Smooth muscle cell (in vitro differentiated cells): Measurements from ENCODE around the gene LTBP1. TPM values are rescaled to one million over a fixed set of nuclear protein-coding genes. Genes with fewer than 3 reads are reported as not detected.

Experiments
- DNase-seq: peaks from one replicate; lab custom pipeline; 2025; ENCODE audit not compliant: unreplicated experiment; lab: John Stamatoyannopoulos, UW
- H2AFZ ChIP-seq: fragments of 200-600 bp; sonication (generic); 2 replicates; pipeline ENCODE4 v1.6.0; 2016; ENCODE audit warnings: antibody characterized with exemption, low read depth, mild to moderate bottlenecking
- H3F3A ChIP-seq: fragments of 200-600 bp; sonication (generic); 2 replicates; pipeline ENCODE4 v1.6.0; 2017; ENCODE audit warnings: antibody characterized with exemption, low read depth
- H3K27ac ChIP-seq: fragments of 200-600 bp; sonication (generic); 2 replicates; pipeline ENCODE4 v1.5.1; 2016; ENCODE audit warnings: low read depth, mild to moderate bottlenecking
- H3K27me3 ChIP-seq: fragments of 200-600 bp; sonication (generic); 2 replicates; pipeline ENCODE4 v1.6.1; 2016; ENCODE audit warnings: low read depth, mild to moderate bottlenecking
- H3K36me3 ChIP-seq: fragments of 200-600 bp; sonication (generic); 2 replicates; pipeline ENCODE4 v1.5.1; 2016; ENCODE audit warnings: low read depth
- H3K4me1 ChIP-seq: fragments of 200-600 bp; sonication (generic); 2 replicates; pipeline ENCODE4 v1.5.1; 2016; ENCODE audit warnings: low read depth
- H3K4me2 ChIP-seq: fragments of 200-600 bp; sonication (generic); 2 replicates; pipeline ENCODE4 v1.6.0; 2016; ENCODE audit warnings: mild to moderate bottlenecking
- H3K4me3 ChIP-seq: fragments of 200-600 bp; sonication (generic); 2 replicates; pipeline ENCODE4 v1.5.1; 2016; ENCODE audit warnings: mild to moderate bottlenecking
- H3K79me2 ChIP-seq: fragments of 200-600 bp; sonication (generic); 2 replicates; pipeline ENCODE4 v1.6.0; 2016; ENCODE audit warnings: low read depth, mild to moderate bottlenecking
- H3K9ac ChIP-seq: fragments of 200-600 bp; sonication (generic); 2 replicates; pipeline ENCODE4 v1.6.0; 2016; ENCODE audit warnings: low read depth
- H3K9me3 ChIP-seq: fragments of 200-600 bp; sonication (generic); replicated peaks from 2 replicates; pipeline ENCODE4 v1.5.1; 2016; ENCODE audit warnings: low read depth
- H4K20me1 ChIP-seq: fragments of 200-600 bp; sonication (generic); 2 replicates; pipeline ENCODE4 v1.6.0; 2016; ENCODE audit warnings: low read depth
- CTCF ChIP-seq: fragments of 200-600 bp; sonication (generic); IDR thresholded peaks from 2 replicates; pipeline ENCODE4 v1.5.1; 2017; ENCODE audit warnings: borderline replicate concordance, mild to moderate bottlenecking, antibody characterized with exemption; ENCODE audit not compliant: insufficient read depth, poor library complexity, severe bottlenecking
- WGBS: methylation state at CpG from one replicate; pipeline ENCODE4 v1.1.7; 2016; ENCODE audit warnings: low lambda C conversion rate; 5-methylcytosine and 5-hydroxymethylcytosine counted together
- polyA plus RNA-seq: library from polyadenylated mRNA; unstranded; fragments of >200 nt; fragmentation: Nextera tagmentation; extraction: Ambion mirVana; gene quantifications from 2 replicates; pipeline ENCODE4 v1.2.1, GENCODE V29; 2016
- total RNA-seq: library from RNA; depleted of rRNA; stranded (reverse); fragments of >200 nt; gene quantifications from 2 replicates; pipeline ENCODE4 v1.2.3, GENCODE V29; 2014

LTBP1 gene
- total and polyA plus RNA-seq, 2 experiments from 2014 or later, result 146 to 250 TPM

GRCh38 chr2:33217406-33217805 lies 270.7 kb downstream of the LTBP1 start:
- Histone ChIP-seq H3K4me3 (no peak overlapping the region), H3K4me1 (peaks cover 7% of the 10 kb centered on the region), H3K79me2 (no peaks in the 10 kb centered on the region), H3K27me3 (no peaks in the 10 kb centered on the region), H3F3A (peaks cover 6% of the 10 kb centered on the region), H3K9ac (no peak overlapping the region), H2AFZ (no peak overlapping the region), H3K36me3 (no peaks in the 10 kb centered on the region), H3K9me3 (no peaks in the 10 kb centered on the region), H4K20me1 (no peaks in the 10 kb centered on the region), H3K4me2 (no peak overlapping the region), H3K27ac (no peak overlapping the region)
- 88% methylated on average over 3 of the region's 3 CpGs for WGBS
- no peak for TF ChIP-seq CTCF
- no peak for DNase-seq

GRCh38 chr2:33219114-33219513 lies 272.4 kb downstream of the LTBP1 start:
- Histone ChIP-seq H3K9me3 (no peaks in the 10 kb centered on the region), H3K36me3 (peaks cover 3% of the 10 kb centered on the region), H3K4me3 (no peak overlapping the region), H3K9ac (no peak overlapping the region), H3K27me3 (no peaks in the 10 kb centered on the region), H3K27ac (peak overlapping the region; percentile 87), H3K4me1 (peaks cover 7% of the 10 kb centered on the region), H2AFZ (no peak overlapping the region), H3K79me2 (no peaks in the 10 kb centered on the region), H3K4me2 (peak overlapping the region; percentile 52), H4K20me1 (no peaks in the 10 kb centered on the region), H3F3A (peaks cover 1% of the 10 kb centered on the region)
- no peak for TF ChIP-seq CTCF
- no peak for DNase-seq
- WGBS, result 89% methylated on average over 4 of the region's 4 CpGs

GRCh38 chr2:33219850-33220275 lies 273.1 kb downstream of the LTBP1 start:
- Histone ChIP-seq H3K4me3 (no peak overlapping the region), H3F3A (no peaks in the 10 kb centered on the region), H3K36me3 (peaks cover 3% of the 10 kb centered on the region), H3K27me3 (no peaks in the 10 kb centered on the region), H2AFZ (no peak overlapping the region), H3K9ac (peak overlapping the region; percentile 7), H3K79me2 (no peaks in the 10 kb centered on the region), H3K27ac (peak overlapping the region; percentile 87), H3K4me1 (peaks cover 7% of the 10 kb centered on the region), H3K4me2 (peak overlapping the region; percentile 52), H3K9me3 (no peaks in the 10 kb centered on the region), H4K20me1 (no peaks in the 10 kb centered on the region)
- DNase-seq, result no peak
- no peak for TF ChIP-seq CTCF
- 4% methylated on average over 2 of the region's 2 CpGs for WGBS

GRCh38 chr2:33220533-33220932 lies 273.8 kb downstream of the LTBP1 start:
- WGBS, result 50% methylated on average over 3 of the region's 3 CpGs
- Histone ChIP-seq H3K27ac (peak overlapping the region; percentile 87), H3K4me1 (peaks cover 7% of the 10 kb centered on the region), H3K4me3 (no peak overlapping the region), H3K9me3 (no peaks in the 10 kb centered on the region), H2AFZ (no peak overlapping the region), H3K36me3 (peaks cover 7% of the 10 kb centered on the region), H3K79me2 (no peaks in the 10 kb centered on the region), H3F3A (no peaks in the 10 kb centered on the region), H3K9ac (peak overlapping the region; percentile 7), H4K20me1 (no peaks in the 10 kb centered on the region), H3K4me2 (peak overlapping the region; percentile 52), H3K27me3 (no peaks in the 10 kb centered on the region)
- no peak for DNase-seq
- no peak for TF ChIP-seq CTCF
